HG02938 (cell line): ENCODE results near the gene GPATCH8.

Source experiments
- ATAC-seq: cut with Tn5 transposase; IDR thresholded peaks from one replicate; pipeline ENCODE4 v1.9.1; 2021; ENCODE audit warnings: mild to moderate bottlenecking, moderate library complexity; ENCODE audit not compliant: unreplicated experiment

GPATCH8 gene

DNA sequence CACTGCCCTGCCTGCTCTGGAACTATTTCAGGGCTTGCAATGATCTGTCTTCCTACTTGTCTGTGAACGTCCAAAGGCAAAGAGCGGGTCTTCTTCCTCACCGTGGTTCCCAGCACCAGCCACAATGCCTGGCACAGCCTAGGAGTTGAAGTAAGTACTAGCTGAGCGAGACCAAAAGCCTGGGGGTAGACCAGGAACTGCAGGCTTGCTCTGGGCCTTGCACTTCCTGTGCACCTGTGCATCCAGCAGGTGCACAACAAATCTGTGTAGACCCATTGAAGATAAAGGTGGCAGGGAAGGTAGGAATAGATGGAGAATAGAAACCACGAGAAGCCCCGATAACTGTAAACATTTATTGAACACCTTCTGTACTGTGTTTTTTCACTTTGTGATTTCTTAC is 144.2 kb downstream of the GPATCH8 start:
- ATAC-seq = no peak

- no peak for ATAC-seq
Observed at GRCh38 chr17:44358066-44358465, 145.1 kb downstream of the GPATCH8 start.

- no peak for ATAC-seq
Observed at GRCh38 chr17:44356241-44356640, 147.0 kb downstream of the GPATCH8 start.

- no peak for ATAC-seq
Observed at GRCh38 chr17:44355642-44356099, 147.5 kb downstream of the GPATCH8 start.

- no peak for ATAC-seq
Observed at GRCh38 chr17:44354582-44355561, 148.3 kb downstream of the GPATCH8 start.

DNA sequence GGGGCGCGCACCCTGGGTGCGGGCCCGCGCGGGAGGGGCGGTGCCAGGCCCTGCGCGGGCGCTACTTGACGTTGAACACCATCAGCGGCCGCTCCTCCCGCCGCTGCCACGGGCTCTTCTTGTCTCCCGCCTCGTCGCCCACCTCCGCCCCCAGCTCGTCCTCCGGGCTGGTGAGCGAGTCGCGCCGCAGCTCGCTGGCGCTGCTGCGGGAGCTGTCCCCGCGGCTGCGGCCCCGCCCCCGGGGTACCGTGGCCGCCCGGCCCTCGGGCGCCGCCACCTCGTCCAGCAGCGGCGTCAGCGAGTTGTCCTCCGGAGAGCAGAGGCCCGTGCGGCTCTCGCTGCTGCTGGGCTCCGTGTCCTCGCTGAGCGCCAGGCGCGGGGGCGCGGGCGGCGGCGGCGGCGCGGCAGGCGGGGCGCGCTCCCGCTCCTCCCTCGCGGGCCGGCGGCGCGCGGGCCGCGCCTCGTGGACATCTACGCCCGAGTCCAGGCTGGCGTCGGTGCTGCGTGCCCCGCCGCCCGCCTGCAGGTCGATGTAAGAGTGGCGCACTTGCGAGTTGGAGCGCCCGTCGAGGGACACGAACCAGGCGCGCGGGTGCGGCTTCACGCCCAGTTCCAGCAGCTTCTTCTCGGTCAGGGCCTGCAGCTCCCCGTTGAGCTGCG is 149.4 kb downstream of the GPATCH8 start:
- ATAC-seq = no peak

GRCh38 chr17:44352828-44353671 is 150.2 kb downstream of the GPATCH8 start:
- no peak for ATAC-seq

GRCh38 chr17:44351961-44352827 is 151.0 kb downstream of the GPATCH8 start:
- ATAC-seq = no peak

DNA sequence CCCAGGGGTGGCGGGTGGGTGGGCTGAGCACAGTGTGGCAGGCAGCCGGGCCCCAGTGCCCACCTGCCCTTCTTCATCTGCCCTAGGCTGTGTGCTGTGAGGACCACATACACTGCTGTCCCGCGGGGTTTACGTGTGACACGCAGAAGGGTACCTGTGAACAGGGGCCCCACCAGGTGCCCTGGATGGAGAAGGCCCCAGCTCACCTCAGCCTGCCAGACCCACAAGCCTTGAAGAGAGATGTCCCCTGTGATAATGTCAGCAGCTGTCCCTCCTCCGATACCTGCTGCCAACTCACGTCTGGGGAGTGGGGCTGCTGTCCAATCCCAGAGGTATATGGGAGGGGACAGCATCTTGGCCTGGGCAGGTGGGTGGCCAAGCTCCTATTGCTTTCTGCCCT is 151.7 kb downstream of the GPATCH8 start:
- ATAC-seq = no peak

DNA sequence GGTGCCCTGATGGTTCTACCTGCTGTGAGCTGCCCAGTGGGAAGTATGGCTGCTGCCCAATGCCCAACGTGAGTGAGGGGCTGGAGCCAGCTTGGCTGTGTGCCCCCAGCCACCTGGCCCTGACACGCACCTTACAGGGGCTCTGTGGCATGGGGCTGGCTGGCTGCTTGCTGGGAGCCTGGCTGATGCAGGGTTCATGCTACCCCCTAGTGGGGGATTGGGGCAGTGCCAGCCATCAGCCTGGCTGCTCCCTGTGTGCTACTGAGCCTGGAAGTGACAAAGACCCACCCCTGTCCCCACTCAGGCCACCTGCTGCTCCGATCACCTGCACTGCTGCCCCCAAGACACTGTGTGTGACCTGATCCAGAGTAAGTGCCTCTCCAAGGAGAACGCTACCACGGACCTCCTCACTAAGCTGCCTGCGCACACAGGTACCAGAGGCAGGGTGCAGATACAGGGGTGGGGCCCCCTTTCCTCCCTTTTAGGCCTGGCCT is 152.4 kb downstream of the GPATCH8 start:
- ATAC-seq = no peak

DNA sequence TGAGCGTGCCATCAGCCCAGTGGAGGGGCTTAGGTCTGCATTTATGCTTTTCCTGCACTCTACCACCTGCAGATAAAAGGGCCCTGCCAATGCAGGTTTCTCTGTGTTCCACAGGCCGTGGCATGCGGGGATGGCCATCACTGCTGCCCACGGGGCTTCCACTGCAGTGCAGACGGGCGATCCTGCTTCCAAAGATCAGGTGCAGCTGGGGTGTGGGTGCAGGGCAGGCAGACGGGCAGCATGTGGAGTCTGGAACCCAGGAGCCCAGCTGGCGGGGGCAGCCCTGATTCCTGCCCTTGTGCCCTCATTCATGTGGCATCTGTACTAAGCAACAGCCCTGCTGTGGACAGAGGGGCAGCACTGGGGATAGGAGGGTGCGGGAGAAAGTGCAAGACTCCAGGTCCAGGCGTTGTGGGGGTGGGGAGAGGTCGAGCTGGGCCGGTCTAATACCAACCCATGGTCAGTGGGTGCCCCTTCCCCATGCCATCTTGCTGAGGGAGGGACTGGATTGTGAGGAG is 153.6 kb downstream of the GPATCH8 start:
- ATAC-seq = no peak

DNA sequence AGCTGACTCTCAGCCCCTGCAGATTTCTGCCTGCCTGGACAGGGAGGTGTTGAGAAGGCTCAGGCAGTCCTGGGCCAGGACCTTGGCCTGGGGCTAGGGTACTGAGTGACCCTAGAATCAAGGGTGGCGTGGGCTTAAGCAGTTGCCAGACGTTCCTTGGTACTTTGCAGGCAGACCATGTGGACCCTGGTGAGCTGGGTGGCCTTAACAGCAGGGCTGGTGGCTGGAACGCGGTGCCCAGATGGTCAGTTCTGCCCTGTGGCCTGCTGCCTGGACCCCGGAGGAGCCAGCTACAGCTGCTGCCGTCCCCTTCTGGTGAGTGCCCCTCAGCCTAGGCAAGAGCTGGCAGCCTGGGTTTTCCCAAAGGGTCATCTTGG is 154.2 kb downstream of the GPATCH8 start:
- ATAC-seq = no peak

- ATAC-seq = peak; percentile 48
Observed at GRCh38 chr17:44348234-44348987, 154.8 kb downstream of the GPATCH8 start.
